Osteocyte (in vitro differentiated cells): Measurements from ENCODE around the gene PSPC1. TPM values are rescaled to one million over a fixed set of nuclear protein-coding genes. Genes with fewer than 3 reads are reported as not detected.
"Not testable (repeated sequence)": the region's sequence is repeated elsewhere in the genome, so short reads cannot be mapped to it uniquely, and the experiment has no call there.

ENCODE experiments used
- DNase-seq: peaks from one replicate; pipeline ENCODE4 v3.0.0; 2021; ENCODE audit warnings: mixed read lengths; ENCODE audit not compliant: unreplicated experiment; ENCODE audit errors: extremely low spot score
- H3K27ac Mint-ChIP-seq: one replicate; pipeline ENCODE4 v1.8.0; 2021; ENCODE audit warnings: mild to moderate bottlenecking, mixed read lengths; ENCODE audit not compliant: unreplicated experiment
- H3K27me3 Mint-ChIP-seq: one replicate; pipeline ENCODE4 v1.8.0; 2021; ENCODE audit warnings: mixed read lengths; ENCODE audit not compliant: unreplicated experiment
- H3K36me3 Mint-ChIP-seq: one replicate; pipeline ENCODE4 v1.8.0; 2021; ENCODE audit warnings: mixed read lengths; ENCODE audit not compliant: unreplicated experiment
- H3K4me1 Mint-ChIP-seq: one replicate; pipeline ENCODE4 v1.8.0; 2021; ENCODE audit warnings: mixed read lengths; ENCODE audit not compliant: unreplicated experiment
- H3K4me3 Mint-ChIP-seq: one replicate; pipeline ENCODE4 v1.8.0; 2021; ENCODE audit warnings: mild to moderate bottlenecking, moderate library complexity, mixed read lengths; ENCODE audit not compliant: unreplicated experiment
- H3K9me3 Mint-ChIP-seq: one replicate; pipeline ENCODE4 v1.8.0; 2021; ENCODE audit warnings: mixed read lengths; ENCODE audit not compliant: unreplicated experiment
- CTCF ChIP-seq: fragments of 200-600 bp; sonication (generic); IDR thresholded peaks from 2 replicates; pipeline ENCODE4 v1.5.0; 2021; ENCODE audit warnings: antibody characterized with exemption, mild to moderate bottlenecking, moderate library complexity
- total RNA-seq: library from RNA; stranded (reverse); gene quantifications from 2 replicates; pipeline ENCODE4 v1.2.1, GENCODE V29; 2021

The PSPC1 gene
- total RNA-seq, 1 donor from 2014 or later = 62.8 TPM

- no peak for TF ChIP-seq CTCF
- Mint-ChIP-seq H3K4me1 (no peaks in the 10 kb centered on the region), H3K4me3 (no peak overlapping the region), H3K36me3 (peaks cover 23% of the 10 kb centered on the region), H3K27me3 (no peaks in the 10 kb centered on the region), H3K27ac (no peak overlapping the region), H3K9me3 (no peaks in the 10 kb centered on the region)
- no peak for DNase-seq
Measured at GRCh38 chr13:19817106-19817505, 34.4 kb upstream of the PSPC1 start.

- peaks cover 23% of the 10 kb centered on the region for H3K36me3 Mint-ChIP-seq
- not testable (repeated sequence) for H3K27ac Mint-ChIP-seq, H3K9me3 Mint-ChIP-seq, H3K4me1 Mint-ChIP-seq, DNase-seq, H3K27me3 Mint-ChIP-seq, H3K4me3 Mint-ChIP-seq
Measured at GRCh38 chr13:19815842-19816241, 33.1 kb upstream of the PSPC1 start.

- no peak for TF ChIP-seq CTCF
- Mint-ChIP-seq H3K4me1 (peaks cover 4% of the 10 kb centered on the region), H3K36me3 (peaks cover 7% of the 10 kb centered on the region), H3K4me3 (no peak overlapping the region), H3K27me3 (no peaks in the 10 kb centered on the region), H3K27ac (no peak overlapping the region), H3K9me3 (peaks cover 4% of the 10 kb centered on the region)
- no peak for DNase-seq
Measured at GRCh38 chr13:19810996-19811881, 28.5 kb upstream of the PSPC1 start.

- no peak overlapping the region for H3K4me3 Mint-ChIP-seq
- H3K27ac Mint-ChIP-seq = no peak overlapping the region
- TF ChIP-seq CTCF = no peak
- peaks cover 8% of the 10 kb centered on the region for H3K36me3 Mint-ChIP-seq
- H3K9me3 Mint-ChIP-seq = peaks cover 4% of the 10 kb centered on the region
- peaks cover 4% of the 10 kb centered on the region for H3K4me1 Mint-ChIP-seq
- H3K27me3 Mint-ChIP-seq = no peaks in the 10 kb centered on the region
- DNase-seq = no peak
Measured at GRCh38 chr13:19810151-19810550, 27.4 kb upstream of the PSPC1 start.

- Mint-ChIP-seq H3K4me1 (no peaks in the 10 kb centered on the region), H3K4me3 (no peak overlapping the region), H3K27ac (no peak overlapping the region), H3K9me3 (no peaks in the 10 kb centered on the region), H3K36me3 (peaks cover 3% of the 10 kb centered on the region), H3K27me3 (no peaks in the 10 kb centered on the region)
- no peak for DNase-seq
- no peak for TF ChIP-seq CTCF
Measured at GRCh38 chr13:19805765-19806164, 23.0 kb upstream of the PSPC1 start.
